HEK293T (cell line): Measurements from ENCODE around the gene TRIM16.
A peak's percentile ranks its signal among the peaks of the same experiment; 100 is the strongest.
"Not testable (repeated sequence)": the region's sequence is repeated elsewhere in the genome, so short reads cannot be mapped to it uniquely, and the experiment has no call there.

Experiments used
- CTCF ChIA-PET: fragments of 350-600 bp; formaldehyde crosslinking; extraction: SDS; loops from one replicate; lab custom pipeline; 2021; ENCODE audit warnings: antibody characterized with exemption, inconsistent platforms; lab: Yijun Ruan, JAX
- POLR2A ChIA-PET: fragments of 350-600 bp; formaldehyde crosslinking; extraction: SDS; loops from one replicate; lab custom pipeline; 2020; ENCODE audit warnings: antibody characterized with exemption, inconsistent platforms; lab: Yijun Ruan, JAX
- DNase-seq: peaks from one replicate; pipeline ENCODE4 v3.0.0; 2012; ENCODE audit warnings: mixed read lengths; ENCODE audit errors: extremely low spot score
- ARNT ChIP-seq: fragments of 450-650 bp; IDR thresholded peaks from 2 replicates; pipeline ENCODE4 v1.6.1; 2017; ENCODE audit warnings: mild to moderate bottlenecking
- BHLHE40 ChIP-seq: fragments of 450-650 bp; IDR thresholded peaks from 2 replicates; pipeline ENCODE4 v1.6.1; 2016; ENCODE audit warnings: mild to moderate bottlenecking, moderate library complexity, borderline replicate concordance
- CTBP1 ChIP-seq: fragments of 450-650 bp; IDR thresholded peaks from 2 replicates; pipeline ENCODE4 v1.6.1; 2016; ENCODE audit warnings: borderline replicate concordance
- ELF4 ChIP-seq: fragments of 450-650 bp; IDR thresholded peaks from 2 replicates; pipeline ENCODE4 v1.6.1; 2017; ENCODE audit warnings: antibody characterized with exemption
- FOXA1 ChIP-seq: fragments of 450-650 bp; IDR thresholded peaks from 2 replicates; pipeline ENCODE4 v1.6.1; 2016; ENCODE audit warnings: mild to moderate bottlenecking
- FOXK2 ChIP-seq: fragments of 450-650 bp; IDR thresholded peaks from 2 replicates; pipeline ENCODE4 v1.6.1; 2016; ENCODE audit warnings: mild to moderate bottlenecking
- FOXM1 ChIP-seq: fragments of 450-650 bp; IDR thresholded peaks from 2 replicates; pipeline ENCODE4 v1.6.1; 2017; ENCODE audit warnings: mild to moderate bottlenecking, borderline replicate concordance
- HDGF ChIP-seq: fragments of 450-650 bp; IDR thresholded peaks from 2 replicates; pipeline ENCODE4 v1.6.1; 2017; ENCODE audit warnings: antibody characterized with exemption, borderline replicate concordance
- L3MBTL2 ChIP-seq: fragments of 450-650 bp; conservative IDR thresholded peaks from 2 replicates; pipeline ENCODE4 v1.6.1; 2016; ENCODE audit warnings: mild to moderate bottlenecking
- LEF1 ChIP-seq: fragments of 450-650 bp; IDR thresholded peaks from 2 replicates; pipeline ENCODE4 v1.6.1; 2017; ENCODE audit warnings: mild to moderate bottlenecking, borderline replicate concordance
- NFRKB ChIP-seq: fragments of 450-650 bp; IDR thresholded peaks from 2 replicates; pipeline ENCODE4 v1.6.1; 2016; ENCODE audit warnings: mild to moderate bottlenecking, moderate library complexity
- PKNOX1 ChIP-seq: fragments of 450-650 bp; IDR thresholded peaks from 2 replicates; pipeline ENCODE4 v1.6.1; 2016
- SP1 ChIP-seq: fragments of 450-650 bp; IDR thresholded peaks from 2 replicates; pipeline ENCODE4 v1.6.1; 2017
- SUZ12 ChIP-seq: fragments of 450-650 bp; IDR thresholded peaks from 2 replicates; pipeline ENCODE4 v1.6.1; 2016; ENCODE audit warnings: mild to moderate bottlenecking
- TARDBP ChIP-seq: fragments of 450-650 bp; IDR thresholded peaks from 2 replicates; pipeline ENCODE4 v1.6.1; 2016
- ZNF384 ChIP-seq: fragments of 450-650 bp; IDR thresholded peaks from 2 replicates; pipeline ENCODE4 v1.6.1; 2016

Gene TRIM16

GRCh38 chr17:15649861-15650421 is 34.2 kb downstream of the TRIM16 start:
- POLR2A ChIA-PET, result no interaction called here
- TF ChIP-seq ZNF384 (no peak), CTBP1 (no peak), BHLHE40 (no peak), ARNT (no peak), FOXK2 (no peak), NFRKB (no peak), FOXM1 (no peak), FOXA1 (no peak), L3MBTL2 (no peak), SP1 (no peak)
- CTCF ChIA-PET, result interaction anchor here (0.7 kb wide), 1 partner anchor 127 kb away, joined by 4 read pairs; no protein-coding TSS in a partner anchor
- DNase-seq, result peak; percentile 1

- POLR2A ChIA-PET, result no interaction called here
- no peak for TF ChIP-seq FOXM1
- no peak for TF ChIP-seq LEF1
- TF ChIP-seq PKNOX1, result no peak
- TF ChIP-seq FOXK2, result no peak
- no peak for TF ChIP-seq L3MBTL2
- no peak for TF ChIP-seq ZNF384
- no peak for TF ChIP-seq ELF4
- TF ChIP-seq SUZ12, result no peak
- no peak for TF ChIP-seq SP1
- no peak for TF ChIP-seq ARNT
- TF ChIP-seq NFRKB, result no peak
- no peak for TF ChIP-seq TARDBP
- TF ChIP-seq HDGF, result no peak
- TF ChIP-seq FOXA1, result no peak
- TF ChIP-seq BHLHE40, result no peak
- no peak for TF ChIP-seq CTBP1
- CTCF ChIA-PET, result no interaction called here
- DNase-seq, result no peak
Observed at GRCh38 chr17:15648386-15648785, 35.7 kb downstream of the TRIM16 start.

- CTCF ChIA-PET, result interaction anchor here (0.6 kb wide), 1 partner anchor 347 kb away, joined by 3 read pairs; no protein-coding TSS in a partner anchor
- POLR2A ChIA-PET, result not testable (repeated sequence)
Observed at GRCh38 chr17:15645942-15646312, 38.2 kb downstream of the TRIM16 start.

GRCh38 chr17:15645099-15645941 is 38.8 kb downstream of the TRIM16 start:
- POLR2A ChIA-PET, DNase-seq: not testable (repeated sequence)
- CTCF ChIA-PET, result interaction anchor here (0.6 kb wide), 1 partner anchor 348 kb away, joined by 3 read pairs; no protein-coding TSS in a partner anchor

More at GRCh38 chr17:15645942-15646312, 38.2 kb downstream of the TRIM16 start:
- DNase-seq, result not testable (repeated sequence)

GRCh38 chr17:15642505-15643251 is 41.4 kb downstream of the TRIM16 start:
- DNase-seq, CTCF ChIA-PET, POLR2A ChIA-PET: not testable (repeated sequence)

- POLR2A ChIA-PET, DNase-seq, CTCF ChIA-PET: not testable (repeated sequence)
Observed at GRCh38 chr17:15642014-15642413, 42.1 kb downstream of the TRIM16 start.

- DNase-seq, POLR2A ChIA-PET, CTCF ChIA-PET: not testable (repeated sequence)
Observed at GRCh38 chr17:15630930-15631453, 53.1 kb downstream of the TRIM16 start.

GRCh38 chr17:15629991-15630390 is 54.1 kb downstream of the TRIM16 start:
- CTCF ChIA-PET, DNase-seq, POLR2A ChIA-PET: not testable (repeated sequence)

- DNase-seq, POLR2A ChIA-PET: not testable (repeated sequence)
- CTCF ChIA-PET, result interaction anchor here (0.6 kb wide), 1 partner anchor 88 kb away, joined by 3 read pairs; no protein-coding TSS in a partner anchor
Observed at GRCh38 chr17:15623661-15624209, 60.4 kb downstream of the TRIM16 start.

GRCh38 chr17:15623255-15623654 is 60.9 kb downstream of the TRIM16 start:
- DNase-seq, CTCF ChIA-PET, POLR2A ChIA-PET: not testable (repeated sequence)

GRCh38 chr17:15622124-15622523 is 62.0 kb downstream of the TRIM16 start:
- DNase-seq, CTCF ChIA-PET, POLR2A ChIA-PET: not testable (repeated sequence)

GRCh38 chr17:15619331-15620058 is 64.6 kb downstream of the TRIM16 start, which contains the start of gene FBXW10B:
Gene FBXW10B, minus strand, starts transcription at chr17:15619704. Its CDS starts 192 bp downstream, at chr17:15619512.
- CTCF ChIA-PET, POLR2A ChIA-PET, DNase-seq: not testable (repeated sequence)
